Stimulated activated naive CD8-positive, alpha-beta T cell treated with anti-CD3 and anti-CD28 coated beads, Interleukin-15, Interleukin-2, amounts not matched to agents 100 ng/mL and 50 ng/mL, for 24 hours (primary cell): ENCODE data around the gene PLCD1.
"Not testable (repeated sequence)": the region's sequence is repeated elsewhere in the genome, so short reads cannot be mapped to it uniquely, and the experiment has no call there.

Experiments used
- H3K27ac Mint-ChIP-seq: one replicate; pipeline ENCODE4 v1.8.0; 2021; ENCODE audit warnings: mild to moderate bottlenecking, mixed read lengths
- H3K27me3 Mint-ChIP-seq: one replicate; pipeline ENCODE4 v1.8.0; 2021; ENCODE audit warnings: mixed read lengths
- H3K36me3 Mint-ChIP-seq: one replicate; pipeline ENCODE4 v1.8.0; 2021; ENCODE audit warnings: low read depth, mixed read lengths
- H3K4me1 Mint-ChIP-seq: one replicate; pipeline ENCODE4 v1.8.0; 2021; ENCODE audit warnings: low read depth, mixed read lengths
- H3K4me3 Mint-ChIP-seq: one replicate; pipeline ENCODE4 v1.8.0; 2021; ENCODE audit warnings: mild to moderate bottlenecking, mixed read lengths
- H3K9me3 Mint-ChIP-seq: one replicate; pipeline ENCODE4 v1.8.0; 2021; ENCODE audit warnings: mixed read lengths

The PLCD1 gene

DNA sequence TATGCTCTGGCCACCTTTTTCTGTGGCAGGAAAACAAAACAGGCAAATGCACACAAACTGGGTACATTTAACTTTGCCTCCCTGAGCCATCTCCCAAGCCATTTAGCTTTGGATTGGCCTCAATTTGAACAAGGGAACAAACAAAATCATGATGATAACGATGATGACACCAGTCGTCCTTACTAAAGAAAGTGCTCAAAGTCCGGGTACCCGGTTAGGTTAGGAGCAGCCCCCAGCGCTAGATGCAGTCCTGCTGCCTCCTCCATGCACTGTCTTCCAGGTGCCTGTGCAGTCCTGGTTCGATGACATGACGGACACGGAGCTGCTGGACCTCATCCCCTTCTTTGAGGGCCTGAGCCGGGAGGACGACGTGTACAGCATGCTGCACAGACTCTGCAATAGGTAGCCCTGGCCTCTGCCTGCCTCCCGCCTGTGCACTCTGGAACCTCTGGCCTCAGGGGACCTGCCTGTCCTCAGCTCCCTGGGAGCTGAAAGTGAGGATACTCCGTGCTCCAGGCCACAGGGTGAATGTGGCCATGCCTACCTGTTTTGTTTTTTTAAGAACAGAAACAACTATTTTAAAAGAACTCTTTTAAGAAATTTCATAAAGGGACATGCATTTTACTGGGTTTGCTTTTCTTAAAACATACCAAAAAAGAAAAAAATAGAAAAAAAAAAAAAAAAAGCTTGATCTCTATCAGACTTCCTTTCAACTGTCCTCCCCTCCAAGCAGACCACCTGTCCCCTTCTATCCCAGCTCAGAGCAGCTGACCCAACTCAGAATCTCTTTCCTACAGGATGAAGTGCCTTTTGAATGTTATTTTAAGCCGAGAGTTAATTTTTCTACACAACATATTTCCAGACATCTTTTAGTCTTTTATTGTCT, 48.7 kb downstream of the PLCD1 start:
- no peak overlapping the region for H3K27ac Mint-ChIP-seq
- no peaks in the 10 kb centered on the region for H3K27me3 Mint-ChIP-seq
- no peaks in the 10 kb centered on the region for H3K9me3 Mint-ChIP-seq
- H3K4me1 Mint-ChIP-seq: no peaks in the 10 kb centered on the region
- no peak overlapping the region for H3K4me3 Mint-ChIP-seq
- H3K36me3 Mint-ChIP-seq: no peaks in the 10 kb centered on the region

DNA sequence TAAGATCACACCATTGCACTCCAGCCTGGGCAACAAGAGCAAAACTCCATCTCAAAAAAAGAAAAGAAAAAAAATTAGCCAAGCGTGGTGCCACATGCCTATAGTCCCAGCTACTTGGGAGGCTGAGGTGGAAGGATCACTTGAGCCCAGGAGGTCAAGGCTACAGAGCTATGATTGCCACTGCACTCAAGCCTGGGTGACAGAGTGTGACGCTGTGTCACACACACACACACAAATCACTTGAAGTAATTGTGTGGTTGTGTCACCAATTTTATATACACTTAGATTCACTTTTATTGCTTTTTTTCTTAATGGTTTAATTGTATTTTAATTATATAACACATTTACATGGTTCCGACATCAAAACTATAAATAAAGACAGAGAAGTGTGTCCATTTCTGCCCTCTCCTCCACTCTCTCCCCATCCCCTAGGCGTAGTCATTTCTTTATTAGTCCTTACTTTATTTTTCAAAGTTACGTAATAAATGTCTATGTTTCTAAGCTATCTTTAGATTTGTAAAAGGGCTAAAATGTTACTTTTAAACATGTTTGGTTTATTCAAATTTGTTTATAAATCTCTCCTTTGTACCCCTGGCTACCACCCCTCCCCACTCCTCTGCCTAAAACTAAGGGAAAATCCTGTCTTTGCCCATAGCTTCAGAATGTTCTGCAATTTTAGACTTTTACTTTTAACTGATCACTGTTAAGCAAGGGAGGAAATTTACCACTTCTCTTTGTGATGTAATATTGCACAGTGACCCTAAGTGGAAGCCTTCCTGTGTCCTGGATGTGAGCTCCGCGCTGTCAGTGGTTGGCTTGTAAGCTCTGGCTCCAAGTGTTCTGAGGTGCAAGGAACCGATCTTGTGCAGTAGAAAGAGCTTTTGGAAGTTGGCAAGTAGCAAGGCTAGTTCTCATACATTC, 49.6 kb downstream of the PLCD1 start:
- H3K9me3 Mint-ChIP-seq: no peaks in the 10 kb centered on the region
- no peaks in the 10 kb centered on the region for H3K36me3 Mint-ChIP-seq
- no peaks in the 10 kb centered on the region for H3K27me3 Mint-ChIP-seq
- no peak overlapping the region for H3K27ac Mint-ChIP-seq
- no peak overlapping the region for H3K4me3 Mint-ChIP-seq
- H3K4me1 Mint-ChIP-seq: peaks cover 1% of the 10 kb centered on the region

DNA sequence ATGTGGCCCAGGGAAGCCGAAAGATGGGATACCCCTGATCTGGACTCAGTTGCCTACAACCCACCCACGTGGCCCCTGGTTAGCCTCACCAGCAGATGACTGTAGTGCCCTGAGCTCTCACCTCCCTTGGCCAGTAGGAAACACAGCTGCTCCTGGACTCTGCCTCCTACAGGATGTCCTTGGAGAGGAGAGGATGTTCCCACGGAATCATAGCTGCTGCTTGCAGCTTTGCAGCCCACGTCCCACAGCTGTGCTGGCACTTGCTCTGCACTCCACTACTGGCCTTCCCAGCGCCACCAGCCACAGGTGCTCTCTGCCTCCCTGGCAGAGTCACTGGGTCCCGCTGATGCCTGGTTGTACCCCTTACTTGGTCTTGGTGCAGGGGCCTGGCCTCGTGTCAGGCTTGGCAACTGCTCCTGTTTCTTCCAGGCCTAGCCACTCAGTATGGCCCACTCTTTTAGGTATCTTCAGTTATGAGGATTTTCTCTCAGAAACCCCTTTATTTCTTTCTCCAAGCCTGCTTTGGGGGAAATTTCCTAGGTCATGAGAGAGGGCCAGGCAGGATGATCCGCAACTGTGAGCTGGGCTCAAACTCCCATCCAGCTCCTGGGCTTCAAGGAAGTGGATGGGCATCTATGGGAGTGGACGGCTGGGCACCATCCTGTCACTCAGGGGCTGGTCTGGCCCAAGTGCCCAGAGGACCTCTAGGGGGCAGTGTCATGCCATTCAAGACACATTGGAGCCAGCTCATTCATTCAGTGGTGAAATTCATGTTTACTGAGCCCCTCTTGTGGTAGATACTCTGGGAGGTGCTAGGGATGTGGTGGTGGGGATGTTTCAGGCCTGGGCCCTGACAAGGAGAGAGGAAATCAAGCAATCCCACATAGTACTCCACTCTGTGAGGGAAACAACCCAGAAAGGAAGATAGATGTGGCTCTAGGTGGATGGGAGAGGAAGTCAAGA, 55.0 kb downstream of the PLCD1 start:
- no peaks in the 10 kb centered on the region for H3K27me3 Mint-ChIP-seq
- no peak overlapping the region for H3K27ac Mint-ChIP-seq

DNA sequence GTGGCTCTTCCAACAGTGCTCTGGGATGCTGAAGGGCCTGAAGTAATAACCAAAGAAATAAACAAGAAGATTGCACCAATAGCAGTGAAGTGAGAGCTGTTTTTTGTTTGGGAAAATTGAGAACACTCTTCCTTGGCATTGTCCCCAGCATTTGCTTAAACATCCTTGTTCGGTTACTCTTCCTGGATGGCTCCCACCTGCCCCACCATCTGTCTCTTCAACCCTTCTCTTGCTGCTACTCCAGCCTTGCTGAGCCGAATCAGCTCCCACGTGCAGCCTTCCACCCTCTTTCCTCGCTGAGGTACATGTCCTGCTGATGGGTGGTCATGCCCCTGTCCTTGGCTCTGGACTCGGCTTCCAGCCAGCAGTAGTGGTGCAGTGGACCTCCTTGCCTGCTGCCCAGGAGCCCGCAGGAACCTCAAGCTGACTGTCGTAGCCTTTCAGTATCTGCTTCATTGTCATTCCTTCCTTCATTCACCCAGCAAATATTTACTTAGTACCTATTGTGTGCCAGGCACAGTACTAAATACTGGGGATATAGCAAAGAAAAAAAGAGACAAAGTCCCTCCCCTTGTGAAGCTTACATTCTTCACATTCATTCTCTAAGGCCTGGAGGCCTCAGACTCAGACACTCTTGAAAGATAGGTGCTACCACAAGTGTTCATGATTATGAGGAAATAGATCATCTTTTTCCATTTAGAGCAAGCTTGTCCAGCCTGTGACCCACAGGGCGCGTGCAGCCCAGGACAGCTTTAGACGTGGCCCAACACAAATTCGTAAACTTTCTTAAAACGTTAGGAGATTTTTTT, 56.0 kb downstream of the PLCD1 start:
- Mint-ChIP-seq H3K4me3 (no peak overlapping the region), H3K9me3 (no peaks in the 10 kb centered on the region), H3K36me3 (no peaks in the 10 kb centered on the region), H3K27ac (no peak overlapping the region), H3K4me1 (peaks cover 3% of the 10 kb centered on the region), H3K27me3 (no peaks in the 10 kb centered on the region)

More for the DNA sequence above, 55.0 kb downstream of the PLCD1 start:
- H3K4me1 Mint-ChIP-seq: peaks cover 3% of the 10 kb centered on the region
- no peak overlapping the region for H3K4me3 Mint-ChIP-seq
- no peaks in the 10 kb centered on the region for H3K9me3 Mint-ChIP-seq
- H3K36me3 Mint-ChIP-seq: no peaks in the 10 kb centered on the region

DNA sequence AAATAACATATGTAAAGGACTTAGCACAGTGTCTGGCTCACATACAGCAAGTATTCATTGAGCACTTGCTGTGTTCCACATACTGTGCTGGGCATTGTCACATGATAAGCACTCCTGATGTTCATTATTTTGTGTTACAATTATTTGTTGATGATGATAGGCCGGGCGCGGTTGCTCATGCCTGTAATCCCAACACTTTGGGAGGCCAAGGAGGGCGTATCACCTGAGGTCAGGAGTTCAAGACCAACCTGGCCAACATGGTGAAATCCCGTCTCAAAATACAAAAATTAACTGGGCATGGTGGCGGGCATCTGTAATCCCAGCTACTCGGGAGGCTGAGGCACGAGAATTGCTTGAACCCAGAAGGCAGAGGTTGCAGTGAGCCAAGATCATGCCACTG, 57.4 kb downstream of the PLCD1 start:
- H3K4me1 Mint-ChIP-seq, H3K4me3 Mint-ChIP-seq, H3K36me3 Mint-ChIP-seq, H3K27ac Mint-ChIP-seq, H3K27me3 Mint-ChIP-seq, H3K9me3 Mint-ChIP-seq: not testable (repeated sequence)

DNA sequence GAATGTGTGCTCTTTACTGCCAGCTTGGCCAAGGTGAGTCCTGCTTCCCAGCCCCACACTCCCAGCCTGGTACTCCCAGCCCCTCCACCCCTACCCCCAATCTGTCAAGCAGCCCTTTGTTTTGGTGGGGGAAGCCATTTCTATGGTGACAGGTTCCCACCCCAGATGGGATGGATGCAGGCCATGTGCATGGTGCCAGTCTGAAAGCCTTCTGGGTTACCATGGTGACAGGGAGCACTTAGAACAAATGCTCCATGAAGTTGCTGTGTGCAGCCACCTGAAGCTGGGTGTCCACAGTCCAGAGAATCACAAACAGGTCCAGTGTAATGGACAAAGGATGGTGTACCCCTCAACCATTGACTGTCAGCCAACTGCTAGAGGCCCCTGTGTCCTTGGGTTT, 58.0 kb downstream of the PLCD1 start:
- H3K36me3 Mint-ChIP-seq: no peaks in the 10 kb centered on the region
- no peaks in the 10 kb centered on the region for H3K9me3 Mint-ChIP-seq
- H3K27ac Mint-ChIP-seq: no peak overlapping the region
- peaks cover 3% of the 10 kb centered on the region for H3K4me1 Mint-ChIP-seq
- H3K27me3 Mint-ChIP-seq: no peaks in the 10 kb centered on the region
- H3K4me3 Mint-ChIP-seq: no peak overlapping the region

DNA sequence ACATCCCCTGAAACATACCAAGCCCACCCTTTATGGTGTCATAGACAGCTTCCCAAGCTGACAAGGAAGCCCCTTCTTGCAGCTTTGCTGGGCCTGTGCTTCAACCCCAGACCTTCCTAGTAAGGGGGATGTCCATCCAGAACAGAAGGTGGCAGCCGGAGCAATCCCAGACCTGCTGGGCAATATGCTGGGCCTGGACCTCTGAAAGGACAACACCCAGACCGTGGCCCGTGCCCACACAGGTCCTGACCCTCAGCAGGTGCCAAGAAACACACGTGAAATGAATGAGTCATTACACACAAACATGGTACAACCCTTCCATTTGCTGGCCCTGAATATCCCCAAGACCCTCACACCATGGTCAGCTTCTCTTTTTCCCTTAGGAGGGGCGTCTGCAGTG, 58.6 kb downstream of the PLCD1 start:
- Mint-ChIP-seq H3K27ac (no peak overlapping the region), H3K4me3 (no peak overlapping the region), H3K27me3 (no peaks in the 10 kb centered on the region), H3K36me3 (no peaks in the 10 kb centered on the region), H3K9me3 (no peaks in the 10 kb centered on the region), H3K4me1 (peaks cover 3% of the 10 kb centered on the region)

DNA sequence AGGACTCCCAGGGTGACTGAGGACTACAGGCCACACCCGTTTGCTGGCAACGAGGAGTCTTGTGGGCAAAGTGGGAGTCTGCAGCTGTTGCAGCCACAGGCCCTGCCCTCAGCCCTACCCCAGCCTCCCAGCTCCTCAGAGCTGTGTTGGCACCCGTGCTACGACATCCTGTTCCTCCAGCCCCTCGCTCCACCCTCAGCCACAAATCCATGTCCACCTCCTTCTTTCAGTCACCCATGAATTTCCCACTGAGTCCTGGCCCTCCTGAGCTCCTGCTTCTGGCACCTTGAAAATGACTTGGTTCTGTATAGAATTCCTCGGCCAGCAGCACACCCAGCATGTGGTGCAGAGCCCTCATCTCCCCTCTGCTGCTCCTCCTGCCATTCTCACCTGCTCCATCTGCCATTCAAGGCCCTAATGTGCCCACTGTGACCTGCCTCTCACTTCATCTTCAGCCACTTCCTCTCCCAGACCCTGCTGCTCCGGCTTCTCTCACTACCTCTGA, 59.8 kb downstream of the PLCD1 start:
- H3K4me1 Mint-ChIP-seq: peaks cover under 1% of the 10 kb centered on the region
- no peaks in the 10 kb centered on the region for H3K27me3 Mint-ChIP-seq
- no peak overlapping the region for H3K4me3 Mint-ChIP-seq
- H3K27ac Mint-ChIP-seq: no peak overlapping the region
- no peaks in the 10 kb centered on the region for H3K36me3 Mint-ChIP-seq
- no peaks in the 10 kb centered on the region for H3K9me3 Mint-ChIP-seq

DNA sequence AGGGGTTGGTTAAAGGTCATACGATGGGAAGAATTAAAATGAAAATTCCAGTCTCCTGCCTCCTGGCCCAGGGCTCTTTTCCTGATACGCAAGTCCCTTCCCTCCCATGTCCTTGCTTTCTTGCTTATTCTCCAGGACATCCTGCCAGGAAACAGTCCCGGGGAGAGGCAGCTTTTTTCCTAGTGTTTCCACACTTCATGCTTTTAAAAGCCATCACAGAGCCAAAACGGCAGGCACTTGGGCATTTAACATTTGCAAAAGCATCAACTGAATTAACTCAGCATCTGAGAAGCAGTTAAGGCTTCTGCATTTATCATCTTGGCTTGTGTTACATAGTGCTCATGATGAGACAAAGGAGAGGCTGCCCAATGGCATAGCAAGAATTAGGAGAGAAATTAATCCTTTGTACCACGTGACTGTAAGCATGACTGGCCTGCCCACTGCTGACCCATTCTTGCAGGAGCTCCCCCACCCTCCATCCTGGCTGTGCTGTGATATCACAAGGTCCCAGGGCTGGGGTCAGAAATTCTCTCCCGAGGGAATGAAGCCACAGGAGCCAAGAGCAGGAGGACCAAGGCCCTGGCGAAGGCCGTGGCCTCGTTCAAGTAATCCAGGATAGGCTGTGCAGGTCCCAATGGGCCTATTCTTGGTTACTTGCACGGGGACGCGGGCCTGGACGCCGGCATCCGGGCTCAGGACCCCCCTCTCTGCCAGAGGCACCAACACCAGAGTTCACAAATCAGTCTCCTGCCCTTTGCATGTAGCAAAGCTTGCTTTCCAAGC, 60.4 kb downstream of the PLCD1 start:
- no peaks in the 10 kb centered on the region for H3K9me3 Mint-ChIP-seq
- H3K4me3 Mint-ChIP-seq: no peak overlapping the region
- no peaks in the 10 kb centered on the region for H3K36me3 Mint-ChIP-seq
- H3K4me1 Mint-ChIP-seq: no peaks in the 10 kb centered on the region
- H3K27me3 Mint-ChIP-seq: no peaks in the 10 kb centered on the region
- H3K27ac Mint-ChIP-seq: no peak overlapping the region

DNA sequence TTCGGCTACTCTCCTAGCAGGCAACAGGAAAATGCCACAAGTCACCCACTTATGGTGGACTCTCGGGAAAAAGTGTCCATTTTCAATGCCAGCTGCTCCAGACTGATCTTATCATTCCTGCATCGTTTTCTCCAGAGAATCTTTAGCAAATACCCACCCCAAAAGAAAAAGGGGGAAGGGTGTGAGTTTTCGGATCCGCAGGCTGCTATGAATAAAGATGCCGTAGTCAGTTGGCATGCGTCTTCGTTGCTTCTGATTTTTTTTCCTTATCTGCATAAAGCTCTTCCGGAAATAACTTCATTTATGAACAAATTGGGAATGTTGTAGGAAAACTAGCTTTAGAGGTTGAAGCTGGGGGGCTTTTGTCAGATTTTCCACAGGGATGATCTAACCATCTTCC, 61.2 kb downstream of the PLCD1 start:
- no peaks in the 10 kb centered on the region for H3K36me3 Mint-ChIP-seq
- H3K4me3 Mint-ChIP-seq: no peak overlapping the region
- H3K27me3 Mint-ChIP-seq: no peaks in the 10 kb centered on the region
- H3K27ac Mint-ChIP-seq: no peak overlapping the region
- H3K4me1 Mint-ChIP-seq: no peaks in the 10 kb centered on the region
- no peaks in the 10 kb centered on the region for H3K9me3 Mint-ChIP-seq

DNA sequence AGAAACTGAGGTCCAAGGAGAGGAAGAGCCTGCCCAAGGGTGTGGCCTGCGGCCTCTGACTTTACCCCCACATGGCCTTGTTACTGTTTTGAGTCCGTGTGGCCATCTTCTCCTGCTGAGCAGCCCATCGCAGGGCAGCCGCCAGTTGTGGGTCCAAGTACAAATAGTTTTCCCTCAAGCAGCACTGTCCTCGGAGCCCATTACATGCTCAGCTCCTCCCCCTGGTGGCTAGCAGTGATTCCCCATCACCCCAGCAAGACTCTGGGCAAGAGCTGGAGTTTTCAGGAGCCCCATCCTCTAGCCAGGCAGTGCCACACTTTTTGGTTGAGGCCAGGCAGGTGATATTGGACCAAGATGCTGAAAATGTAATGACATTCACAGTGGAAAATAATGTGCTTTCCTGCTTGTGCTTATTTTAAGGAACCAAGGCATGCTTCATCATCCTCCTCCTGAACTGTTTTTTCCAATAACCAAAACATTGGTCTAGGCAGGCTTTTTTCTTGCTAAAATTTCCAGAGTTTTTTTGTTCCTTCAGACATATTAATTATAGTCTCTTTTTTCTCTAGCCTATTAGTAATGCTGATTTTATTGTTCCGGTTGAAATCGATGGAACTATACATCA, 62.1 kb downstream of the PLCD1 start:
- Mint-ChIP-seq H3K4me1 (no peaks in the 10 kb centered on the region), H3K27me3 (no peaks in the 10 kb centered on the region), H3K9me3 (no peaks in the 10 kb centered on the region), H3K4me3 (no peak overlapping the region), H3K27ac (no peak overlapping the region), H3K36me3 (no peaks in the 10 kb centered on the region)

DNA sequence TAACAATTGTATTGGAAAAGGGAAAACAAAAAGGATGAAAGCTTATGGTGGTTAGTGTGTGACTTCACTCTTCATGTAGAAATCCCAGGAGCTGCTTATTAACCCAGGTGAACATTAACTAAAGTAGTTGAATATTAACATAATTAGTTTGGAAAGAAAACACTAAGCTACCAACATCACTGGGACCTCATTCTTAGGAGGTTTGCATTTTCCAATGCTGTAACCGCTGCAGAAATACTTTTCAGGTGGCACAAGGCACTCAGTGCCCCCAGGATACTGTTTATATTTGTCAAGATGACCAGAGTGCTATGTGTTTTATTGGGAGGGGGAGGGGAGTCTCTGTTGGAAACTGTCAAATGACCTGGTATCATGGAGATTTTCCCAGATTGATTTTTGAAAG, 64.7 kb downstream of the PLCD1 start:
- Mint-ChIP-seq H3K36me3 (no peaks in the 10 kb centered on the region), H3K27me3 (no peaks in the 10 kb centered on the region), H3K4me1 (no peaks in the 10 kb centered on the region), H3K27ac (no peak overlapping the region), H3K9me3 (no peaks in the 10 kb centered on the region), H3K4me3 (no peak overlapping the region)

DNA sequence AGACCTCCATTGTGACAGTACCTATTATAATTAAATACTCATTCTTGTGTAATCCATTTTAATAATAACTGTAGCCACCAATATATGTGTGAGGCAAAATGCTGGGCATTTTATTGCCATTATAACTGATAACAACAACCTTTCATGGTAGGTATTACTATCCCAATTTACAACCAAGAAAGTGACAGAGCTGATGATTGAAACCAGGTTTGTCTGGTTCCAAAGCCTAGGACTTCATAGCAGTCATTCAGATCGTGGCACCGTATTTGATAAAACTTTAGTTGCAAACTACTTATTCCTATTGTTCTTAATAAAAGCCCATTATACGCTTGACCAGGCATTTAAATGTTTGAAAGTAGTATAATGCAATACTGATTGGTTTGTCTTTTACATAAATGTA, 65.3 kb downstream of the PLCD1 start:
- Mint-ChIP-seq H3K36me3 (no peaks in the 10 kb centered on the region), H3K4me3 (no peak overlapping the region), H3K4me1 (no peaks in the 10 kb centered on the region), H3K27ac (no peak overlapping the region), H3K9me3 (no peaks in the 10 kb centered on the region), H3K27me3 (no peaks in the 10 kb centered on the region)
